ENCODE measurements around the gene IFT122.

Gene IFT122

GRCh38 chr3:129448186-129448895 is 8.3 kb downstream of the IFT122 start:
- TF ChIP-seq CTCF (conservative IDR thresholded peaks at IDR 0.05; ENCODE audit: low read depth, low read length), result no peak
- H3K4me3 ChIP-seq (ENCODE audit: low read length), result no peak overlapping the region
- no peak for DNase-seq (ENCODE audit: low read depth)

- no peak overlapping the region for H3K4me3 ChIP-seq (ENCODE audit: low read length)
- peak; percentile 84 for DNase-seq (ENCODE audit: low read depth)
- no peak for TF ChIP-seq CTCF (conservative IDR thresholded peaks at IDR 0.05; ENCODE audit: low read depth, low read length)
Observed at GRCh38 chr3:129449279-129450115, 9.5 kb downstream of the IFT122 start.

GRCh38 chr3:129453732-129454131 is 13.7 kb downstream of the IFT122 start:
- no peak overlapping the region for H3K4me3 ChIP-seq (ENCODE audit: low read length)
- DNase-seq (ENCODE audit: low read depth), result no peak
- no peak for TF ChIP-seq CTCF (conservative IDR thresholded peaks at IDR 0.05; ENCODE audit: low read depth, low read length)

- no peak for DNase-seq (ENCODE audit: low read depth)
- H3K4me3 ChIP-seq (ENCODE audit: low read length), result no peak overlapping the region
- TF ChIP-seq CTCF (conservative IDR thresholded peaks at IDR 0.05; ENCODE audit: low read depth, low read length), result no peak
Observed at GRCh38 chr3:129460155-129460554, 20.1 kb downstream of the IFT122 start.

- H3K4me3 ChIP-seq (ENCODE audit: low read length), result no peak overlapping the region
- DNase-seq (ENCODE audit: low read depth), result no peak
- no peak for TF ChIP-seq CTCF (conservative IDR thresholded peaks at IDR 0.05; ENCODE audit: low read depth, low read length)
Observed at GRCh38 chr3:129460572-129460971, 20.5 kb downstream of the IFT122 start.

- DNase-seq (ENCODE audit: low read depth), result no peak
- no peak overlapping the region for H3K4me3 ChIP-seq (ENCODE audit: low read length)
- no peak for TF ChIP-seq CTCF (conservative IDR thresholded peaks at IDR 0.05; ENCODE audit: low read depth, low read length)
Observed at GRCh38 chr3:129461022-129461421, 21.0 kb downstream of the IFT122 start.

All from retinal pigment epithelial cell (primary cell).